Ascending aorta (tissue), 2 donors: ENCODE measurements around the gene TMEM196. TPM values are rescaled to one million over a fixed set of nuclear protein-coding genes. Genes with fewer than 3 reads are reported as not detected.

Source experiments
- DNase-seq, 2 donors: peaks; one replicate each; pipeline ENCODE4 v3.0.0-alpha.2; 2019; ENCODE audit warnings: low spot score in 2 of 2
- H3K27ac ChIP-seq, 2 donors: fragments of 200-600 bp; sonication (generic); one replicate each; pipeline ENCODE4 v1.5.1; 2016 to 2017; ENCODE audit warnings: mild to moderate bottlenecking in 1 of 2
- H3K27me3 ChIP-seq: fragments of 200-600 bp; sonication (generic); one replicate; pipeline ENCODE4 v1.5.1; 2017
- H3K36me3 ChIP-seq, 2 donors: fragments of 200-600 bp; sonication (generic); one replicate each; pipeline ENCODE4 v1.5.1; 2016
- H3K4me1 ChIP-seq, 2 donors: fragments of 200-600 bp; sonication (generic); one replicate each; pipeline ENCODE4 v1.5.1; 2016 to 2017; ENCODE audit warnings: mild to moderate bottlenecking in 1 of 2
- H3K4me3 ChIP-seq, 2 donors: fragments of 200-600 bp; sonication (generic); one replicate each; pipeline ENCODE4 v1.5.1; 2016 to 2017; ENCODE audit warnings: mild to moderate bottlenecking in 1 of 2
- H3K9me3 ChIP-seq, 2 donors: fragments of 200-600 bp; sonication (generic); one replicate each; pipeline ENCODE4 v1.5.1; 2016
- intact Hi-C: fragments of 100-400 bp; cut with DNase I; formaldehyde crosslinking; loops from one replicate; pipeline ENCODE4 v1.15.1; 2023
- total RNA-seq: library from RNA; depleted of rRNA; stranded (reverse); fragments of >200 nt; gene quantifications from one replicate; pipeline ENCODE4 v1.1.0, GENCODE V29; 2016
- TF ChIP-seq, protein P1 (sequence below), 3 experiments: fragments of 200-600 bp in 2 of 3; fragments of 450-650 bp in 1 of 3; sonication (generic) in 2 of 3; IDR thresholded peaks; one replicate each; pipeline ENCODE4 v1.5.1; 2016 to 2019; ENCODE audit warnings: antibody characterized with exemption in 3 of 3, mild to moderate bottlenecking in 1 of 3, moderate library complexity in 1 of 3

Gene TMEM196
- total RNA-seq, 1 donor from 2014 or later: not detected

DNA sequence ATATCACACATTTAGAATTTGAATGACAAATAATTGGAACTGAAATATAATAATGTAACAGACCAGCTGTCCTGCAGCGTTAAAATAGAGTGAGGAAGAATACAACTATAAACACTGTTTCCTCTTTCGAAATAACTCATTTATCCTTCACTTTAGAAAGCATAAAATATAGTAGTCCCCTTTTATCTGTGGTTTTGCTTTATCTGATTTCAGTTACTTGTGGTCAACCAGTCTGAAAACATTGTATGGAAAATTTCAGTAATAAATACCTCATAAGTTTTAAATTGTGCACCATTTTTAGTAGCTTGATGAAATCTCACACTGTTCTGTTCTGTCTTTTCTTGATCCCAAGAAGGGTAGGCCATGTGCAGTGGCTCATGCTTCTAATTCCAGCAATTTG lies 96.2 kb downstream of the TMEM196 start:
- no peak for DNase-seq
- intact Hi-C loops: no loop called here

DNA sequence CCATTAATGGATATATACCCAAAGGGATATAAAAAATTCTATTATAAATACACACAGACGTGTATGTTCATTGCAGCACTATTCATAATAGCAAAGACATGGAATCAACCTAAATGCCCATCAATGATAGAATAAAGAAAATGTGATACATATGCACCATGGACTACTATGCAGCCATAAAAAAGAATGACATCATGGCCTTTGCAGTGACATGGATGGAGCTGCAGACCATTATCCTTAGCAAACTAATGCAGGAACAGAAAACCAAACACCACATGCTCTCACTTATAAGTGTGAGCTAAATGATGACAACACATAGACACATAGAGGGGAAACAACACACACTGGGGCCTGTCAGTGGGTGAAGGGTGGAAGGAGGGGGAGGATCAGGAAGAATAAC lies 97.6 kb downstream of the TMEM196 start:
- intact Hi-C loops: no loop called here
- Histone ChIP-seq H3K4me3 (no peak overlapping the region), H3K36me3 (no peaks in the 10 kb centered on the region), H3K9me3 (no peaks in the 10 kb centered on the region), H3K27me3 (no peaks in the 10 kb centered on the region), H3K4me1 (no peaks in the 10 kb centered on the region), H3K27ac (no peak overlapping the region)
- DNase-seq: no peak
- TF ChIP-seq, protein P1, sequence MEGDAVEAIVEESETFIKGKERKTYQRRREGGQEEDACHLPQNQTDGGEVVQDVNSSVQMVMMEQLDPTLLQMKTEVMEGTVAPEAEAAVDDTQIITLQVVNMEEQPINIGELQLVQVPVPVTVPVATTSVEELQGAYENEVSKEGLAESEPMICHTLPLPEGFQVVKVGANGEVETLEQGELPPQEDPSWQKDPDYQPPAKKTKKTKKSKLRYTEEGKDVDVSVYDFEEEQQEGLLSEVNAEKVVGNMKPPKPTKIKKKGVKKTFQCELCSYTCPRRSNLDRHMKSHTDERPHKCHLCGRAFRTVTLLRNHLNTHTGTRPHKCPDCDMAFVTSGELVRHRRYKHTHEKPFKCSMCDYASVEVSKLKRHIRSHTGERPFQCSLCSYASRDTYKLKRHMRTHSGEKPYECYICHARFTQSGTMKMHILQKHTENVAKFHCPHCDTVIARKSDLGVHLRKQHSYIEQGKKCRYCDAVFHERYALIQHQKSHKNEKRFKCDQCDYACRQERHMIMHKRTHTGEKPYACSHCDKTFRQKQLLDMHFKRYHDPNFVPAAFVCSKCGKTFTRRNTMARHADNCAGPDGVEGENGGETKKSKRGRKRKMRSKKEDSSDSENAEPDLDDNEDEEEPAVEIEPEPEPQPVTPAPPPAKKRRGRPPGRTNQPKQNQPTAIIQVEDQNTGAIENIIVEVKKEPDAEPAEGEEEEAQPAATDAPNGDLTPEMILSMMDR (IDR thresholded peaks at IDR 0.05): no peak

More for the DNA sequence above, 96.2 kb downstream of the TMEM196 start:
- Histone ChIP-seq H3K4me3 (no peak overlapping the region), H3K36me3 (no peaks in the 10 kb centered on the region), H3K9me3 (no peaks in the 10 kb centered on the region), H3K4me1 (no peaks in the 10 kb centered on the region), H3K27ac (no peak overlapping the region), H3K27me3 (no peaks in the 10 kb centered on the region)
- TF ChIP-seq, protein P1 (IDR thresholded peaks at IDR 0.05): no peak

DNA sequence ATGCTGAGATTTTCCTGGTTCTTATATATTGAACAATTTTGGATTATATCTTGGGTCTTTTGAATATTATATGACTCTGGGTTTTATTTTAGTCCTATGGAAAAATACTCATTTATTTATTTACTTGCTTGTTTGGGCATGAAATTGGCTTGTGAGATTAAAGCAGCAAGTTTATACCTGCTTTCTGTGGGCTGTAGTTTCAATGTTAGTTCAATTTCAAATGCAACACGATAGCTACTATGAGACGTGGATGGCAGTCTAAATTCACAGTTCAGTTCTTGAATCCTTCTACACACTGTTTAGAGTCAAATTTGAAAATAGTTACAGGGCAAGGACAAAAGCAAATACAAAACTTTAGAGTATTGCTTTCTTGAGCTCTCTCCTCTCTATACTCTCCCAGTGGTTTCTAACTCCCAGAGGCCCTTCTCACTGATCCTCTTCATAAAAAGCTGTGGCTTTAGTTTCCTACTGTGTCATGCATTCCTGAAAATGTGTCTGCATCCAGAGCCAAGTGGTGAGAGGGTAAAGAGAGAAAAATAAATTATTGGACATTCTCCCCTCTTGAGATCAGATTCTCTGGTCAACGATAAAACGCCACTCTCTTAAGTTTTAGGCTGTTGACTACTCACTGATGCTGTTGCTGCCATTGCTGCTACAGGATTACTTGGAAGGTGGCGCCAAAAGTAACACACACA lies 99.0 kb downstream of the TMEM196 start:
- no peaks in the 10 kb centered on the region for H3K36me3 ChIP-seq
- H3K9me3 ChIP-seq: no peaks in the 10 kb centered on the region
- no peak for DNase-seq
- no peak overlapping the region for H3K27ac ChIP-seq
- no peak overlapping the region for H3K4me3 ChIP-seq
- TF ChIP-seq, protein P1 (IDR thresholded peaks at IDR 0.05): no peak
- no peaks in the 10 kb centered on the region for H3K27me3 ChIP-seq
- H3K4me1 ChIP-seq: no peaks in the 10 kb centered on the region
- intact Hi-C loops: no loop called here

DNA sequence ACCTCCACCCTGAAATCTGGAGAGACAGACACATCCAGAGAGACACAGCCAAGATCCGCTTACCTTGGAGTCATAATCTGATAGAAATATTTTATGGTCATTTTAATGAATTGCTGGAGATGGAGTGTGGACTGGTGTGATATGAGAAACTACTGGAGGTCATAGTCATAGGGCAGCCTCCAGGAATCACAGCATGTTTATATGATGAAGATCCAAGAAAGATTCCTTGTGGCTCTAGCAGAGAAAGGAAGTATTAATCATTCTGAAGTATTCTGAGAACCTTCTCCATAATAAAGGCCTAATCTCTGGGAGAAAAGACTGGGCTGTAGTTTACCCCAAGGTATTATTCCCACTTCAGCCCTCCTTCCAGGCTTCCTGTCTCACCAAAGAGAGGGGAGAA lies 102.6 kb downstream of the TMEM196 start:
- Histone ChIP-seq H3K27ac (no peak overlapping the region), H3K4me3 (no peak overlapping the region), H3K36me3 (no peaks in the 10 kb centered on the region), H3K9me3 (no peaks in the 10 kb centered on the region), H3K27me3 (no peaks in the 10 kb centered on the region), H3K4me1 (no peaks in the 10 kb centered on the region)
- DNase-seq: no peak
- intact Hi-C loops: no loop called here
- TF ChIP-seq, protein P1 (IDR thresholded peaks at IDR 0.05): no peak

Other genes starting within 250 kb of the TMEM196 start
- 8.8 TPM for gene POLR1F, start 64.6 kb downstream of the TMEM196 start, total RNA-seq